IMR-90 (cell line): ENCODE measurements around the gene HS6ST2. TPM values are rescaled to one million over a fixed set of nuclear protein-coding genes. Genes with fewer than 3 reads are reported as not detected.

Source experiments
- ATAC-seq: fragments of 200-7000 bp; cut with Tn5 transposase; 2 replicates; pipeline ENCODE4 v1.9.1; 2020; ENCODE audit warnings: low read depth, mild to moderate bottlenecking, moderate library complexity
- BruUV-seq: library from RNA; stranded (reverse); fragments of 400-500 nt; replicated peaks from 2 replicates; lab custom pipeline; 2021; lab: Mats Ljungman, UMichigan
- CTCF ChIA-PET: fragments of 300-600 bp; formaldehyde crosslinking; extraction: SDS; loops from one replicate; lab custom pipeline; 2021; ENCODE audit warnings: antibody characterized with exemption; lab: Yijun Ruan, JAX
- POLR2A ChIA-PET: fragments of 300-600 bp; sonication (Branson Sonifier 250); formaldehyde crosslinking; loops from one replicate; lab custom pipeline; 2022; ENCODE audit warnings: antibody characterized with exemption; ENCODE audit not compliant: unreplicated experiment; lab: Charles Lee
- DNase-seq: peaks from one replicate; pipeline ENCODE4 v3.0.0; 2013
- H2AFZ ChIP-seq: replicated peaks from 2 replicates; pipeline ENCODE3; 2013; ENCODE audit warnings: low read length, mild to moderate bottlenecking; ENCODE audit not compliant: poor library complexity
- H2AK5ac ChIP-seq: 2 replicates; pipeline ENCODE4 v1.6.1; 2013; ENCODE audit warnings: low read depth, low read length, inconsistent platforms
- H2AK9ac ChIP-seq: replicated peaks from 2 replicates; pipeline ENCODE3; 2013; ENCODE audit warnings: mild to moderate bottlenecking, low read depth, low read length, moderate library complexity; ENCODE audit not compliant: poor library complexity
- H2BK120ac ChIP-seq: 2 replicates; pipeline ENCODE4 v1.6.1; 2013; ENCODE audit warnings: low read depth, low read length, inconsistent platforms
- H2BK15ac ChIP-seq: 3 replicates; pipeline ENCODE4 v1.6.1; 2013; ENCODE audit warnings: low read depth, low read length, inconsistent platforms
- H2BK20ac ChIP-seq: 2 replicates; pipeline ENCODE4 v1.6.1; 2013; ENCODE audit warnings: low read depth, mild to moderate bottlenecking, inconsistent platforms, low read length, moderate library complexity
- H2BK5ac ChIP-seq: 2 replicates; pipeline ENCODE4 v1.6.1; 2013; ENCODE audit warnings: mild to moderate bottlenecking, low read depth, low read length, inconsistent platforms; ENCODE audit not compliant: poor library complexity, severe bottlenecking
- H3K14ac ChIP-seq: replicated peaks from 2 replicates; pipeline ENCODE4 v1.6.1; 2013; ENCODE audit warnings: low read depth, low read length, inconsistent platforms
- H3K18ac ChIP-seq: 2 replicates; pipeline ENCODE4 v1.6.1; 2013; ENCODE audit warnings: low read depth, low read length, control low read depth
- H3K23ac ChIP-seq: 2 replicates; pipeline ENCODE4 v1.6.1; 2013; ENCODE audit warnings: low read depth, low read length, inconsistent platforms
- H3K27ac ChIP-seq: 2 replicates; pipeline ENCODE4 v1.5.1; 2013; ENCODE audit warnings: mild to moderate bottlenecking, control low read depth, low read length; ENCODE audit not compliant: insufficient read depth
- H3K27me3 ChIP-seq: 2 replicates; pipeline ENCODE4 v1.6.1; 2013; ENCODE audit warnings: low read length; ENCODE audit not compliant: control insufficient read depth, insufficient read depth
- H3K36me3 ChIP-seq: 2 replicates; pipeline ENCODE4 v1.6.1; 2013; ENCODE audit warnings: low read length, mixed read lengths; ENCODE audit not compliant: control insufficient read depth, insufficient read depth
- H3K4ac ChIP-seq: 2 replicates; pipeline ENCODE4 v1.6.1; 2013; ENCODE audit warnings: low read depth, low read length, inconsistent platforms
- H3K4me1 ChIP-seq: 2 replicates; pipeline ENCODE4 v1.6.1; 2013; ENCODE audit warnings: low read length, mixed read lengths; ENCODE audit not compliant: control insufficient read depth, insufficient read depth
- H3K4me2 ChIP-seq: 2 replicates; pipeline ENCODE4 v1.6.1; 2013; ENCODE audit warnings: low read depth, mild to moderate bottlenecking, control low read depth, low read length, moderate library complexity
- H3K4me3 ChIP-seq: 2 replicates; pipeline ENCODE4 v1.5.1; 2013; ENCODE audit warnings: low read depth, mild to moderate bottlenecking, control low read depth, low read length, moderate library complexity; ENCODE audit not compliant: insufficient read depth
- H3K56ac ChIP-seq: 2 replicates; pipeline ENCODE4 v1.6.1; 2013; ENCODE audit warnings: low read length, inconsistent platforms; ENCODE audit not compliant: insufficient read depth; ENCODE audit errors: extremely low read depth
- H3K79me1 ChIP-seq, 2 experiments: 2 replicates each; pipeline ENCODE4 v1.6.1; 2013; ENCODE audit warnings: low read length in 2 of 2, inconsistent platforms in 1 of 2, low read depth in 1 of 2
- H3K9ac ChIP-seq: 2 replicates; pipeline ENCODE4 v1.6.1; 2013; ENCODE audit warnings: low read depth, low read length, control low read depth
- H3K9me1 ChIP-seq: 2 replicates; pipeline ENCODE4 v1.6.1; 2013; ENCODE audit warnings: low read length, inconsistent platforms; ENCODE audit not compliant: insufficient read depth
- H3K9me3 ChIP-seq: 2 replicates; pipeline ENCODE4 v1.6.1; 2013; ENCODE audit warnings: low read length; ENCODE audit not compliant: control insufficient read depth, insufficient read depth
- H4K20me1 ChIP-seq: 2 replicates; pipeline ENCODE4 v1.6.1; 2013; ENCODE audit warnings: low read length, inconsistent platforms; ENCODE audit not compliant: insufficient read depth
- H4K5ac ChIP-seq: 2 replicates; pipeline ENCODE4 v1.6.1; 2013; ENCODE audit warnings: mild to moderate bottlenecking, low read depth, low read length, control low read depth
- H4K8ac ChIP-seq, 2 experiments: 2 replicates each; pipeline ENCODE4 v1.6.1; 2013; ENCODE audit warnings: low read depth in 2 of 2, low read length in 2 of 2, control low read depth in 1 of 2, inconsistent platforms in 1 of 2
- H4K91ac ChIP-seq: 2 replicates; pipeline ENCODE4 v1.6.1; 2013; ENCODE audit warnings: low read depth, low read length, inconsistent platforms; ENCODE audit not compliant: insufficient read depth
- CEBPB ChIP-seq: IDR thresholded peaks from 2 replicates; pipeline ENCODE4 v1.6.1; 2012; ENCODE audit warnings: low read depth, low read length, improper control_type of control experiment
- CHD1 ChIP-seq: IDR thresholded peaks from 2 replicates; pipeline ENCODE4 v1.6.1; 2012; ENCODE audit warnings: low read depth, low read length, improper control_type of control experiment
- CTCF ChIP-seq: conservative IDR thresholded peaks from 2 replicates; pipeline ENCODE4 v1.5.1; 2012; ENCODE audit warnings: mild to moderate bottlenecking, low read depth, low read length, improper control_type of control experiment
- FOS ChIP-seq: fragments of 150-350 bp; IDR thresholded peaks from 2 replicates; pipeline ENCODE4 v1.6.1; 2016; ENCODE audit warnings: low read depth, low read length
- MAFK ChIP-seq: IDR thresholded peaks from 2 replicates; pipeline ENCODE4 v1.6.1; 2012; ENCODE audit warnings: low read depth, low read length, improper control_type of control experiment
- MXI1 ChIP-seq: IDR thresholded peaks from 2 replicates; pipeline ENCODE4 v1.6.1; 2012; ENCODE audit warnings: low read depth, mild to moderate bottlenecking, low read length, moderate library complexity, borderline replicate concordance
- NFE2L2 ChIP-seq: fragments of 150-350 bp; IDR thresholded peaks from 2 replicates; pipeline ENCODE4 v1.6.1; 2016; ENCODE audit warnings: low read depth, mild to moderate bottlenecking, low read length
- POLR2A ChIP-seq: IDR thresholded peaks from 2 replicates; pipeline ENCODE4 v1.6.1; 2012; ENCODE audit warnings: mild to moderate bottlenecking, low read depth, low read length
- RAD21 ChIP-seq: IDR thresholded peaks from 2 replicates; pipeline ENCODE4 v1.6.1; 2012; ENCODE audit warnings: low read length, improper control_type of control experiment
- RFX5 ChIP-seq: IDR thresholded peaks from 2 replicates; pipeline ENCODE4 v1.8.0; 2012; ENCODE audit warnings: low read depth, mild to moderate bottlenecking, low read length, moderate library complexity
- WGBS, 2 experiments: methylation state at CpG; one replicate each; pipeline versions ENCODE4 v1.1.5 to v1.1.7; 2013; ENCODE audit warnings: missing lambda C conversion rate in 2 of 2; ENCODE audit not compliant: insufficient read length in 1 of 2; ENCODE audit errors: extremely low coverage in 2 of 2; 5-methylcytosine and 5-hydroxymethylcytosine counted together
- dilution Hi-C: fragments of 300-500 bp; cut with HindIII; formaldehyde crosslinking; loops from one replicate; pipeline ENCODE4 v1.14.3; 2018; ENCODE audit warnings: low sequenced_read_pairs; ENCODE audit not compliant: unreplicated experiment
- in situ Hi-C: fragments of 300-500 bp; cut with MboI; formaldehyde crosslinking; loops from 3 replicates; pipeline ENCODE4 v1.14.3; 2019; ENCODE audit warnings: low sequenced_read_pairs, inconsistent platforms, mixed read lengths
- intact Hi-C: fragments of 100-400 bp; cut with micrococcal nuclease; formaldehyde crosslinking; loops from 2 replicates; pipeline ENCODE4 v1.10.0; 2022
- polyA plus RNA-seq, 3 experiments: library from polyadenylated mRNA; depleted of rRNA; stranded (reverse); fragments of >200 nt; gene quantifications; 2 replicates each; pipeline ENCODE4 v1.2.3, GENCODE V29; 2012; ENCODE audit warnings: low replicate concordance in 1 of 3
- total RNA-seq: library from RNA; depleted of rRNA; stranded (reverse); fragments of >200 nt; gene quantifications from 2 replicates; pipeline ENCODE4 v1.2.3, GENCODE V29; 2012

Gene HS6ST2
- total and polyA plus RNA-seq, 2 of the 4 experiments (the other 2 are of a cell fraction), result not detected

GRCh38 chrX:132745593-132745992 is 212.8 kb downstream of the HS6ST2 start:
- H4K8ac ChIP-seq, result no peak overlapping the region
- no peak overlapping the region for H3K56ac ChIP-seq
- H2AFZ ChIP-seq, result no peak overlapping the region
- H2BK20ac ChIP-seq, result no peak overlapping the region
- H3K4me1 ChIP-seq, result no peaks in the 10 kb centered on the region
- WGBS, 2 experiments, result no CpG with 5 or more reads among the region's 2 CpGs
- intact Hi-C loops, result no loop called here
- no peaks in the 10 kb centered on the region for H3K9me3 ChIP-seq
- no peak overlapping the region for H3K9ac ChIP-seq
- dilution Hi-C loops, result no loop called here
- no peak overlapping the region for H3K23ac ChIP-seq
- TF ChIP-seq NFE2L2 (no peak), RFX5 (no peak), CHD1 (no peak), MAFK (no peak), RAD21 (no peak), CEBPB (no peak), CTCF (no peak), MXI1 (no peak), POLR2A (no peak), FOS (no peak)
- no peak overlapping the region for H3K4me2 ChIP-seq
- H2BK15ac ChIP-seq, result no peak overlapping the region
- H3K14ac ChIP-seq, result no peak overlapping the region
- H4K91ac ChIP-seq, result no peak overlapping the region
- H3K79me1 ChIP-seq, result no peaks in the 10 kb centered on the region
- H2AK9ac ChIP-seq, result no peak overlapping the region
- no peak overlapping the region for H3K18ac ChIP-seq
- H3K4ac ChIP-seq, result no peak overlapping the region
- ChIA-PET CTCF (no interaction called here), POLR2A (no interaction called here)
- no peak overlapping the region for H4K5ac ChIP-seq
- no peaks in the 10 kb centered on the region for H4K20me1 ChIP-seq
- no peaks in the 10 kb centered on the region for H3K36me3 ChIP-seq
- in situ Hi-C loops, result no loop called here
- no peak for ATAC-seq
- H2AK5ac ChIP-seq, result no peak overlapping the region
- H3K4me3 ChIP-seq, result no peak overlapping the region
- BruUV-seq, result no TSS peak
- no peak overlapping the region for H2BK120ac ChIP-seq
- no peak overlapping the region for H3K27ac ChIP-seq
- H2BK5ac ChIP-seq, result no peak overlapping the region
- no peak for DNase-seq
- H3K27me3 ChIP-seq, result peaks cover 2% of the 10 kb centered on the region
- H3K9me1 ChIP-seq, result no peaks in the 10 kb centered on the region
